ENCODE measurements around the gene ABCG1.

ABCG1 gene

DNA sequence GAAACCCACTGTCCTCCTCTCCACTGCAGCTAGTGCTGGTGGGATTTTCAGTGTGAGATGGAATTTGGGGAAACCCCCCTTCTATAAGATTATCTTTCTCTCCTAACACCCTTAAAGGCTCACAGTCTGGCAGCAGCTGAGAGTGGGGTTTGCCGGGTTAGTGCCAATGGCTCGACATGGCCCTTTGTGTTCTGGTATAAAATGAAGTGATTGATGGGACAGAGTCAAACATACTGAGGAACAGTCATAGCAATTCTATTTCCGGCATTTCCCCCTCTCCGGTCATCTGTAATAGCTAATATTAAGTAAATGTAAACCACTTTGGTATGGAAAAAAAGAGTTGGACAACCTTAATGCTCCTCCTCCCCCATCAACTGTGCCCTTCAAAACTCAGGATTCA is 58.7 kb downstream of the ABCG1 start:
- TF ChIP-seq, protein P1, sequence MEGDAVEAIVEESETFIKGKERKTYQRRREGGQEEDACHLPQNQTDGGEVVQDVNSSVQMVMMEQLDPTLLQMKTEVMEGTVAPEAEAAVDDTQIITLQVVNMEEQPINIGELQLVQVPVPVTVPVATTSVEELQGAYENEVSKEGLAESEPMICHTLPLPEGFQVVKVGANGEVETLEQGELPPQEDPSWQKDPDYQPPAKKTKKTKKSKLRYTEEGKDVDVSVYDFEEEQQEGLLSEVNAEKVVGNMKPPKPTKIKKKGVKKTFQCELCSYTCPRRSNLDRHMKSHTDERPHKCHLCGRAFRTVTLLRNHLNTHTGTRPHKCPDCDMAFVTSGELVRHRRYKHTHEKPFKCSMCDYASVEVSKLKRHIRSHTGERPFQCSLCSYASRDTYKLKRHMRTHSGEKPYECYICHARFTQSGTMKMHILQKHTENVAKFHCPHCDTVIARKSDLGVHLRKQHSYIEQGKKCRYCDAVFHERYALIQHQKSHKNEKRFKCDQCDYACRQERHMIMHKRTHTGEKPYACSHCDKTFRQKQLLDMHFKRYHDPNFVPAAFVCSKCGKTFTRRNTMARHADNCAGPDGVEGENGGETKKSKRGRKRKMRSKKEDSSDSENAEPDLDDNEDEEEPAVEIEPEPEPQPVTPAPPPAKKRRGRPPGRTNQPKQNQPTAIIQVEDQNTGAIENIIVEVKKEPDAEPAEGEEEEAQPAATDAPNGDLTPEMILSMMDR (IDR thresholded peaks at IDR 0.05; ENCODE audit: insufficient read depth, low read depth, low read length, missing control alignments): no peak
- no peak overlapping the region for H3K4me3 ChIP-seq (ENCODE audit: low read depth, low read length)
- DNase-seq (ENCODE audit: low read depth): no peak

DNA sequence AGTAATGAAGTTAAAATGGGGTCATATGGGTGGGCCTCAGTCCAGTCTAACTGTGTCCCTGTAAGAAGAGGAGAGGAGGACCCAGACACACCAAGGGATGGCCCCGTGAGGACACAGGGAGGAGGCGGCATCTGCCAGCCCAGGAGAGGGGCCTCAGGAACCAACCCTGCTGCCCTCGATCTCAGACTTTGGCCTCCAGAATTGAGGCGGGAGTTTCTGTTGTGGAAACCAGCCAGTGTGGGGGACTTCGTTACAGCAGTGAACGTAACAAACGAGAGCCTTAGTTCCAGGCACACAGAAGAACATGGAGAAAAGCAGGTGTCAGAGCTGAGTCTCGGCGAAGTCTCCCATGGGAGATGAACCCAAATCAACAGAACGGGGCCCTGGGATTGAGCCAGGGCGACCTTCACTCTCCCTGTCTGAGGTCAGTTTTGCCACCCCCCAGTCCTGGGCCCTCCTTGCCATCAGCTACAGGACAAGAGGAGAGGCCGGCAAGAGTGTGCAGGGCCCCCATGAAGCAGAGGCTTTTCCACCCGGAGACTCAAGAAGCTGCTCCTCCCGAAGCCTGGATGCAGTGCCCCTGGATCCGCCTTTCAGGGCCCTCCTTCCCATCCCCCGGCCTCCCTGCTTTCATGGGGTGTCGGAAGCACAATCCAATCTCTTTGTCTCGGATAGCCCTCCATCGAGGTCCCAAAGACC is 59.7 kb downstream of the ABCG1 start:
- no peak for DNase-seq (ENCODE audit: low read depth)
- TF ChIP-seq, protein P1 (IDR thresholded peaks at IDR 0.05; ENCODE audit: insufficient read depth, low read depth, low read length, missing control alignments): no peak
- H3K4me3 ChIP-seq (ENCODE audit: low read depth, low read length): no peak overlapping the region

- TF ChIP-seq, protein P1 (IDR thresholded peaks at IDR 0.05; ENCODE audit: insufficient read depth, low read depth, low read length, missing control alignments): no peak
- no peak for DNase-seq (ENCODE audit: low read depth)
- no peak overlapping the region for H3K4me3 ChIP-seq (ENCODE audit: low read depth, low read length)
Observed at GRCh38 chr21:42279341-42279871, 60.5 kb downstream of the ABCG1 start.

DNA sequence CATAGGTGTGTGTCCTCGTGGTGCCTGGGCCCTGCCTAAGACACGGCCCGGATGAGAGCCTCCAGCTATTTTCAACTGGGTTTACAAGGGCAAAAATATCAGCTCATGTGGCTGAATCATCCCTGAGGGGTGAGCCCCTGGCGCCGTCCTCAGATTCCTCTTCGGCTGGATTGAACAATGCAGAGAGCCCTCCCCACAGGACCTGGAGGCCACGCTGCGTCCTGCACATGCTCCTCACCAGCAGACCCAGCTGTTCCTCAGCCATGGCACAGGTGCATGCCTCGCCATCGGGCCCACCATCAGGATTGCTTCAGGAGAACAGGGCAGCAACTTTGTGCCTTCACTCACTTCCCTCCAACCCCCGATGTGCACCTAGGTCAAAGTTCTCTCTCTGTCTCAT is 60.9 kb downstream of the ABCG1 start:
- TF ChIP-seq, protein P1 (IDR thresholded peaks at IDR 0.05; ENCODE audit: insufficient read depth, low read depth, low read length, missing control alignments): no peak
- H3K4me3 ChIP-seq (ENCODE audit: low read depth, low read length): no peak overlapping the region

GRCh38 chr21:42280356-42281180 is 61.6 kb downstream of the ABCG1 start:
- no peak for DNase-seq (ENCODE audit: low read depth)
- TF ChIP-seq, protein P1 (IDR thresholded peaks at IDR 0.05; ENCODE audit: insufficient read depth, low read depth, low read length, missing control alignments): no peak
- no peak overlapping the region for H3K4me3 ChIP-seq (ENCODE audit: low read depth, low read length)

More for the DNA sequence above, 60.9 kb downstream of the ABCG1 start:
- no peak for DNase-seq (ENCODE audit: low read depth)

- DNase-seq (ENCODE audit: low read depth): no peak
- no peak overlapping the region for H3K4me3 ChIP-seq (ENCODE audit: low read depth, low read length)
- TF ChIP-seq, protein P1 (IDR thresholded peaks at IDR 0.05; ENCODE audit: insufficient read depth, low read depth, low read length, missing control alignments): no peak
Observed at GRCh38 chr21:42281181-42281680, 62.3 kb downstream of the ABCG1 start.

Measured in GM12865 (cell line).